DOHH2 (cell line): ENCODE measurements around the gene SULT1B1.

Experiments
- EZH2phosphoT487 ChIP-seq: fragments of 200-600 bp; sonication (generic); IDR thresholded peaks from 2 replicates; pipeline ENCODE4 v1.6.1; 2017; ENCODE audit warnings: borderline replicate concordance, mild to moderate bottlenecking, antibody characterized with exemption, low read length, moderate library complexity, mixed read lengths
- TF ChIP-seq, protein P1 (sequence below): fragments of 200-600 bp; sonication (generic); IDR thresholded peaks from one replicate; pipeline ENCODE4 v1.5.1; 2014; ENCODE audit warnings: antibody characterized with exemption, mild to moderate bottlenecking, low read depth, low read length; ENCODE audit not compliant: poor library complexity, severe bottlenecking

DNA sequence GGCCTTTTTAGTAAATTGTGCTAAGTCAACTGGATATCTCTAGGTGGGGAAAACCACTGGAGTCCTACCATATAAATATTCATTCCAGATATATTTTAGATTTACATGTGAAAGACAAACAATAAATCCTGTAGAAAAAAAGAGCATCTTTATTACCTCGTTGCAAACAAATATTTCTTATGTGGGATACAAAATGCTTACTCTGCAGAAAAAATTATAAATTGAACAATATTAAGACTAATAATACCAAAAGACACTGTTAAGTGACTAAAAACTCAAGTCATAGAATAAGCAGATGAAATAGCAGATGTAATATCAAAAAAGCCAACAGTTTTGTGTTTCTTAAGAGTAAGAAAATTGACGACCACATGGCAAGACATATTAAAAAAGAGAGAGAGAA is 43.8 kb downstream of the SULT1B1 start:
- TF ChIP-seq, protein P1, sequence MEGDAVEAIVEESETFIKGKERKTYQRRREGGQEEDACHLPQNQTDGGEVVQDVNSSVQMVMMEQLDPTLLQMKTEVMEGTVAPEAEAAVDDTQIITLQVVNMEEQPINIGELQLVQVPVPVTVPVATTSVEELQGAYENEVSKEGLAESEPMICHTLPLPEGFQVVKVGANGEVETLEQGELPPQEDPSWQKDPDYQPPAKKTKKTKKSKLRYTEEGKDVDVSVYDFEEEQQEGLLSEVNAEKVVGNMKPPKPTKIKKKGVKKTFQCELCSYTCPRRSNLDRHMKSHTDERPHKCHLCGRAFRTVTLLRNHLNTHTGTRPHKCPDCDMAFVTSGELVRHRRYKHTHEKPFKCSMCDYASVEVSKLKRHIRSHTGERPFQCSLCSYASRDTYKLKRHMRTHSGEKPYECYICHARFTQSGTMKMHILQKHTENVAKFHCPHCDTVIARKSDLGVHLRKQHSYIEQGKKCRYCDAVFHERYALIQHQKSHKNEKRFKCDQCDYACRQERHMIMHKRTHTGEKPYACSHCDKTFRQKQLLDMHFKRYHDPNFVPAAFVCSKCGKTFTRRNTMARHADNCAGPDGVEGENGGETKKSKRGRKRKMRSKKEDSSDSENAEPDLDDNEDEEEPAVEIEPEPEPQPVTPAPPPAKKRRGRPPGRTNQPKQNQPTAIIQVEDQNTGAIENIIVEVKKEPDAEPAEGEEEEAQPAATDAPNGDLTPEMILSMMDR = no peak
- TF ChIP-seq EZH2phosphoT487 = no peak
